H1 (cell line): ENCODE results near the gene ACSF3. TPM values are rescaled to one million over a fixed set of nuclear protein-coding genes. Genes with fewer than 3 reads are reported as not detected.

Experiments used
- CTCF ChIA-PET: fragments of 300-600 bp; sonication (Branson Sonifier 250); formaldehyde crosslinking; loops from one replicate; lab custom pipeline; 2021; ENCODE audit not compliant: partially characterized antibody; lab: Charles Lee
- POLR2A ChIA-PET: fragments of 300-600 bp; sonication (Branson Sonifier 250); formaldehyde crosslinking; loops from one replicate; lab custom pipeline; 2021; ENCODE audit warnings: inconsistent platforms; ENCODE audit not compliant: partially characterized antibody; lab: Charles Lee
- DNase-seq, 2 experiments: peaks; one replicate each; pipeline versions ENCODE4 v3.0.0 to v3.0.0-alpha.2; 2010 to 2022; ENCODE audit warnings: low spot score in 2 of 2, low read depth in 1 of 2, mixed read lengths in 1 of 2
- FAIRE-seq: peaks from 2 replicates; lab custom pipeline; 2011; peaks lifted over from hg19 to GRCh38; lab: Jason Lieb, UNC
- H2AFZ ChIP-seq: 2 replicates; pipeline ENCODE4 v1.8.1; 2012; ENCODE audit warnings: low read length, inconsistent platforms
- H2AK5ac ChIP-seq: 2 replicates; pipeline ENCODE4 v1.6.1; 2013; ENCODE audit warnings: low read depth, low read length
- H2BK120ac ChIP-seq: replicated peaks from 2 replicates; pipeline ENCODE3; 2013; ENCODE audit warnings: low read depth, low read length, inconsistent platforms
- H2BK12ac ChIP-seq: 2 replicates; pipeline ENCODE4 v1.6.1; 2013; ENCODE audit warnings: low read depth, low read length
- H2BK15ac ChIP-seq: 2 replicates; pipeline ENCODE4 v1.6.1; 2013; ENCODE audit warnings: low read length
- H2BK20ac ChIP-seq: 2 replicates; pipeline ENCODE4 v1.6.1; 2013; ENCODE audit warnings: low read length
- H2BK5ac ChIP-seq: 2 replicates; pipeline ENCODE4 v1.6.1; 2013; ENCODE audit warnings: low read depth, low read length
- H3K14ac ChIP-seq: 2 replicates; pipeline ENCODE4 v1.6.1; 2013; ENCODE audit warnings: inconsistent platforms; ENCODE audit not compliant: insufficient read length
- H3K18ac ChIP-seq: 2 replicates; pipeline ENCODE4 v1.6.1; 2013; ENCODE audit warnings: low read length; ENCODE audit errors: extremely low read depth
- H3K23ac ChIP-seq: 2 replicates; pipeline ENCODE4 v1.6.1; 2013; ENCODE audit warnings: inconsistent platforms; ENCODE audit not compliant: insufficient read length
- H3K23me2 ChIP-seq: 2 replicates; pipeline ENCODE4 v1.6.1; 2013; ENCODE audit warnings: low read depth, low read length
- H3K27ac ChIP-seq: 2 replicates; pipeline ENCODE4 v1.6.1; 2011; ENCODE audit warnings: low read depth, low read length, inconsistent platforms
- H3K27me3 ChIP-seq, 4 experiments: replicated peaks in 1 of 4; 1 replicate in 1 of 4; 2 replicates in 3 of 4; pipeline versions ENCODE4 v1.6.1 to v1.8.1; 2011 to 2013; ENCODE audit warnings: low read length in 3 of 4, mild to moderate bottlenecking in 3 of 4, inconsistent platforms in 2 of 4, mixed read lengths in 2 of 4, moderate library complexity in 1 of 4; ENCODE audit not compliant: control insufficient read depth in 3 of 4, insufficient read depth in 3 of 4; ENCODE audit errors: extremely low read depth in 1 of 4
- H3K36me3 ChIP-seq, 4 experiments: 2 replicates each; pipeline versions ENCODE4 v1.6.1 to v1.8.1; 2011 to 2013; ENCODE audit warnings: mild to moderate bottlenecking in 4 of 4, low read length in 3 of 4, moderate library complexity in 2 of 4, control low read depth in 1 of 4, inconsistent platforms in 1 of 4; ENCODE audit not compliant: insufficient read depth in 4 of 4, control insufficient read depth in 2 of 4
- H3K4ac ChIP-seq: replicated peaks from 2 replicates; pipeline ENCODE3; 2013; ENCODE audit warnings: low read length, low read depth, mixed read lengths, inconsistent platforms; ENCODE audit not compliant: insufficient read length
- H3K4me1 ChIP-seq, 4 experiments: replicated peaks in 1 of 4; 1 replicate in 1 of 4; 2 replicates in 3 of 4; pipeline versions ENCODE4 v1.6.1 to v1.8.1; 2011 to 2013; ENCODE audit warnings: low read length in 3 of 4, inconsistent platforms in 2 of 4, mixed read lengths in 1 of 4; ENCODE audit not compliant: insufficient read depth in 4 of 4, control insufficient read depth in 3 of 4
- H3K4me2 ChIP-seq, 2 experiments: 2 replicates each; pipeline versions ENCODE4 v1.6.1 to v1.8.1; 2011 to 2013; ENCODE audit warnings: low read depth in 2 of 2, low read length in 2 of 2, control low read depth in 1 of 2, inconsistent platforms in 1 of 2, mild to moderate bottlenecking in 1 of 2; ENCODE audit not compliant: insufficient read depth in 1 of 2
- H3K4me3 ChIP-seq, 4 experiments: fragments of 200-600, 300-600 bp in 1 of 4; sonication (generic), shearing (Covaris generic), sonication (Bioruptor Twin) in 1 of 4; 2 replicates each; pipeline versions ENCODE4 v1.5.1 to v1.8.1; 2011 to 2016; ENCODE audit warnings: low read length in 4 of 4, low read depth in 3 of 4, control low read depth in 2 of 4, inconsistent platforms in 2 of 4, mild to moderate bottlenecking in 2 of 4, mixed read lengths in 1 of 4, moderate library complexity in 1 of 4; ENCODE audit not compliant: insufficient read depth in 2 of 4; ENCODE audit errors: extremely low read depth in 1 of 4
- H3K56ac ChIP-seq: replicated peaks from 2 replicates; pipeline ENCODE3; 2013; ENCODE audit warnings: low read depth, mild to moderate bottlenecking, mixed read lengths, low read length, inconsistent platforms; ENCODE audit not compliant: insufficient read length
- H3K79me1 ChIP-seq: 2 replicates; pipeline ENCODE4 v1.6.1; 2013; ENCODE audit warnings: low read depth, low read length, control low read depth
- H3K79me2 ChIP-seq, 2 experiments: 2 replicates each; pipeline versions ENCODE4 v1.6.1 to v1.8.1; 2012 to 2013; ENCODE audit warnings: low read length in 2 of 2, mild to moderate bottlenecking in 2 of 2, inconsistent platforms in 1 of 2; ENCODE audit not compliant: insufficient read depth in 2 of 2, control insufficient read depth in 1 of 2
- H3K9ac ChIP-seq, 4 experiments: replicated peaks in 1 of 4; 1 replicate in 1 of 4; 2 replicates in 3 of 4; pipeline versions ENCODE4 v1.6.1 to v1.8.1; 2011 to 2013; ENCODE audit warnings: low read depth in 3 of 4, low read length in 3 of 4, control low read depth in 2 of 4, mild to moderate bottlenecking in 2 of 4, moderate library complexity in 2 of 4, inconsistent platforms in 1 of 4; ENCODE audit errors: extremely low read depth in 1 of 4
- H3K9me3 ChIP-seq, 2 experiments: 2 replicates each; pipeline versions ENCODE4 v1.6.1 to v1.8.1; 2012 to 2013; ENCODE audit warnings: mild to moderate bottlenecking in 2 of 2, moderate library complexity in 2 of 2, control low read depth in 1 of 2, inconsistent platforms in 1 of 2, low read depth in 1 of 2, low read length in 1 of 2, mixed read lengths in 1 of 2; ENCODE audit not compliant: insufficient read depth in 2 of 2
- H4K20me1 ChIP-seq, 2 experiments: replicated peaks in 1 of 2; 2 replicates each; pipeline versions ENCODE3 to v1.8.1; 2011 to 2013; ENCODE audit warnings: inconsistent platforms in 2 of 2, low read length in 2 of 2, mild to moderate bottlenecking in 1 of 2; ENCODE audit not compliant: insufficient read depth in 2 of 2, control insufficient read depth in 1 of 2
- H4K5ac ChIP-seq: 2 replicates; pipeline ENCODE4 v1.6.1; 2013; ENCODE audit warnings: low read length, low read depth, mixed read lengths, inconsistent platforms; ENCODE audit not compliant: insufficient read length
- H4K8ac ChIP-seq: 2 replicates; pipeline ENCODE4 v1.8.0; 2013; ENCODE audit warnings: mild to moderate bottlenecking, moderate library complexity, low read length, inconsistent platforms; ENCODE audit not compliant: insufficient read depth; ENCODE audit errors: extremely low read depth
- H4K91ac ChIP-seq: replicated peaks from 2 replicates; pipeline ENCODE3; 2013; ENCODE audit warnings: low read length, mixed read lengths, inconsistent platforms; ENCODE audit not compliant: insufficient read length
- BCL11A ChIP-seq, 2 experiments: IDR thresholded peaks; one replicate each; pipeline ENCODE4 v1.6.1; 2011; ENCODE audit warnings: low read depth in 2 of 2, low read length in 2 of 2, mild to moderate bottlenecking in 2 of 2
- CBX5 ChIP-seq: fragments of 300-800, 300-1000 bp; sonication (generic); IDR thresholded peaks from 2 replicates; pipeline ENCODE4 v1.7.1; 2016; ENCODE audit warnings: antibody characterized with exemption, low read length, low read depth
- CBX8 ChIP-seq: fragments of 300-800, 300-1000 bp; sonication (generic); IDR thresholded peaks from 2 replicates; pipeline ENCODE4 v1.7.1; 2016; ENCODE audit warnings: low read depth, low read length, borderline replicate concordance
- CTCF ChIP-seq, 3 experiments: IDR thresholded peaks; 1 replicate in 2 of 3; 2 replicates in 1 of 3; pipeline versions ENCODE4 v1.5.1 to v1.6.1; 2011; ENCODE audit warnings: low read length in 3 of 3, mild to moderate bottlenecking in 3 of 3, inconsistent platforms in 2 of 3, low read depth in 1 of 3, moderate library complexity in 1 of 3; ENCODE audit not compliant: insufficient read depth in 1 of 3; ENCODE audit errors: control extremely low read depth in 1 of 3
- KDM1A ChIP-seq: fragments of 200-600, 300-600 bp; sonication (generic); IDR thresholded peaks from 2 replicates; pipeline ENCODE4 v1.7.1; 2016; ENCODE audit warnings: mild to moderate bottlenecking, low read length, borderline replicate concordance
- SIRT6 ChIP-seq: IDR thresholded peaks from one replicate; pipeline ENCODE4 v1.7.1; 2012; ENCODE audit warnings: low read length, inconsistent platforms
- SUZ12 ChIP-seq: fragments of 200-600 bp; sonication (generic); IDR thresholded peaks from 2 replicates; pipeline ENCODE4 v1.6.1; 2012; ENCODE audit warnings: mild to moderate bottlenecking, inconsistent platforms, low read length, moderate library complexity, mixed read lengths
- TAF1 ChIP-seq: IDR thresholded peaks from 2 replicates; pipeline ENCODE4 v1.6.1; 2011; ENCODE audit warnings: mild to moderate bottlenecking, low read depth, low read length
- TCF12 ChIP-seq: IDR thresholded peaks from 2 replicates; pipeline ENCODE4 v1.6.1; 2011; ENCODE audit warnings: low read depth, mild to moderate bottlenecking, low read length
- WGBS, 2 experiments: shearing (Covaris generic) in 1 of 2; methylation state at CpG; one replicate each; pipeline versions ENCODE4 v1.1.6 to v1.1.7; 2013 to 2015; ENCODE audit warnings: low lambda C conversion rate in 2 of 2, mixed read lengths in 2 of 2, inconsistent platforms in 1 of 2, low coverage in 1 of 2, missing lambda C conversion rate in 1 of 2; ENCODE audit not compliant: insufficient replicate concordance in 2 of 2, insufficient coverage in 1 of 2, insufficient read length in 1 of 2; ENCODE audit errors: extremely low coverage in 1 of 2, missing lambda C conversion rate in 1 of 2; 5-methylcytosine and 5-hydroxymethylcytosine counted together
- polyA plus RNA-seq, 7 experiments: library from polyadenylated mRNA; depleted of rRNA in 3 of 7; stranded (reverse) in 5 of 7; unstranded in 2 of 7; fragments of >200 nt in 5 of 7; fragments of 200-250 nt in 2 of 7; gene quantifications; 1 replicate in 5 of 7; 2 replicates in 1 of 7; 4 replicates in 1 of 7; pipeline versions ENCODE4 v1.2.1 to v1.2.3, GENCODE V29; 2011 to 2013; ENCODE audit warnings: missing spikeins in 2 of 7, mixed read lengths in 2 of 7
- total RNA-seq: library from RNA; stranded (reverse); fragmentation: NEBNext Ultra II Directional; extraction: Animal tissue kit (Norgen Biotek cat#: 25700); gene quantifications from 2 replicates; pipeline ENCODE4 v1.2.1, GENCODE V29; 2021

ACSF3 gene
- total and polyA plus RNA-seq, 2 of the 8 experiments (the other 6 are each of a cell fraction or from before 2014, with no cell fraction given), result 15.6 to 22.9 TPM

- no peaks in the 10 kb centered on the region for H3K4me1 ChIP-seq
- H2BK5ac ChIP-seq, result no peak overlapping the region
- H3K79me1 ChIP-seq, result no peaks in the 10 kb centered on the region
- H3K9me3 ChIP-seq, result no peaks in the 10 kb centered on the region
- no peaks in the 10 kb centered on the region for H3K79me2 ChIP-seq
- H2BK15ac ChIP-seq, result no peak overlapping the region
- no peak overlapping the region for H4K5ac ChIP-seq
- H3K14ac ChIP-seq, result no peak overlapping the region
- peaks cover 2 to 7% of the 10 kb centered on the region in 2 experiments for H4K20me1 ChIP-seq
- no peak for DNase-seq
- no peak overlapping the region for H4K8ac ChIP-seq
- no peak overlapping the region for H4K91ac ChIP-seq
- H3K56ac ChIP-seq, result no peak overlapping the region
- H3K4me2 ChIP-seq, result no peak overlapping the region
- no peaks in the 10 kb centered on the region for H3K23me2 ChIP-seq
- H2BK20ac ChIP-seq, result no peak overlapping the region
- H2BK120ac ChIP-seq, result no peak overlapping the region
- no peak for FAIRE-seq
- ChIA-PET CTCF (interaction anchor here (1.0 to 1.2 kb wide), 2 partner anchors 26 to 474 kb away, joined by 3 read pairs; no protein-coding TSS in a partner anchor), POLR2A (interaction anchor here (1.0 kb wide), 1 partner anchor 14 kb away, joined by 5 read pairs; no protein-coding TSS in a partner anchor)
- H3K4ac ChIP-seq, result no peak overlapping the region
- no peak overlapping the region for H2AFZ ChIP-seq
- no peak overlapping the region for H2BK12ac ChIP-seq
- H3K36me3 ChIP-seq, result peaks cover 0 to 4% (median under 1%) of the 10 kb centered on the region in 4 experiments; a peak in 3 of 8 replicates
- H3K27ac ChIP-seq, result no peak overlapping the region
- no peak overlapping the region for H2AK5ac ChIP-seq
- no peaks in the 10 kb centered on the region; a peak in 1 of 7 replicates for H3K27me3 ChIP-seq
- no peak overlapping the region for H3K9ac ChIP-seq
- 89% methylated on average over 24 of the region's 31 CpGs; no CpG with 5 or more reads in 1 of the 2 experiments for WGBS, 2 experiments
- no peak overlapping the region for H3K18ac ChIP-seq
- H3K23ac ChIP-seq, result no peak overlapping the region
- H3K4me3 ChIP-seq, result no peak overlapping the region
- TF ChIP-seq SIRT6 (no peak), SUZ12 (no peak), KDM1A (no peak), CTCF (IDR thresholded peaks at IDR 0.05; ENCODE audit: control extremely low read depth in 1 of 3, insufficient read depth in 1 of 3, low read depth in 1 of 3, low read length in 3 of 3) (no peak), TAF1 (no peak), CBX8 (no peak), CBX5 (no peak), TCF12 (no peak), BCL11A (IDR thresholded peaks at IDR 0.05; ENCODE audit: low read depth in 2 of 2, low read length in 2 of 2) (no peak)
These were observed 47.6 kb downstream of the ACSF3 start for GRCh38 chr16:89140981-89141883.
